ENCODE results near the gene SRSF12. TPM values are rescaled to one million over a fixed set of nuclear protein-coding genes. Genes with fewer than 3 reads are reported as not detected.

Gene SRSF12
- total and polyA plus RNA-seq, 2 donors (not counting 3 experiments of a cell fraction or from before 2014, with no cell fraction given): 0.07 to 0.18 TPM

- H4K20me1 ChIP-seq (replicated peaks; ENCODE audit: control insufficient read depth, extremely low read depth, insufficient read depth, low read length): no peaks in the 10 kb centered on the region
- dilution Hi-C loops (cut with MboI; ENCODE audit: extremely low pct_ligation_motif_present, low sequenced_read_pairs): no loop called here
- H3K36me3 ChIP-seq (ENCODE audit: control insufficient read depth in 2 of 2, extremely low read depth in 1 of 2, insufficient read depth in 2 of 2, low read length in 2 of 2): no peaks in the 10 kb centered on the region
- FAIRE-seq (no peak), DNase-seq (ENCODE audit: low read depth, low spot score) (no peak)
- POLR2A ChIA-PET: interaction anchor here (1.3 kb wide), 1 partner anchor 54 kb away, joined by 3 read pairs; the partner anchor contains the start of gene PNRC1
- BruUV-seq (replicated peaks): no TSS peak
- H3K9ac ChIP-seq (replicated peaks; ENCODE audit: extremely low read depth, insufficient read depth, low read length): no peak overlapping the region
- H3K4me1 ChIP-seq (ENCODE audit: control insufficient read depth, extremely low read depth, insufficient read depth, low read length): no peaks in the 10 kb centered on the region
- CTCF ChIA-PET: interaction anchor here (0.8 kb wide), 1 partner anchor 11 kb away, joined by 3 read pairs; no protein-coding TSS in a partner anchor
- no peak overlapping the region for H3K4me2 ChIP-seq (ENCODE audit: insufficient read depth, low read length)
- H3K4me3 ChIP-seq (replicated peaks in 1 of 3; ENCODE audit: insufficient read depth in 1 of 3, low read depth in 1 of 3, low read length in 3 of 3): no peak overlapping the region
- TF ChIP-seq POLR2A (IDR thresholded peaks at IDR 0.05; ENCODE audit: low read depth, low read length) (no peak), MAX (IDR thresholded peaks at IDR 0.05; ENCODE audit: insufficient read depth, insufficient read length) (no peak), GATA2 (IDR thresholded peaks at IDR 0.05; ENCODE audit: insufficient read depth, insufficient read length, low read depth, low read length) (no peak), CTCF (IDR thresholded peaks at IDR 0.05; ENCODE audit: extremely low read depth in 1 of 2, insufficient read depth in 1 of 2, low read depth in 1 of 2, low read length in 2 of 2) (no peak), MYC (IDR thresholded peaks at IDR 0.05; ENCODE audit: low read depth, low read length) (no peak), EZH2 (IDR thresholded peaks at IDR 0.05; ENCODE audit: borderline replicate concordance, low read depth, low read length, severe bottlenecking) (no peak), POLR2AphosphoS5 (IDR thresholded peaks at IDR 0.05; ENCODE audit: insufficient read depth, low read depth, low read length) (no peak), FOS (IDR thresholded peaks at IDR 0.05; ENCODE audit: borderline replicate concordance, insufficient read depth, low read length) (no peak), JUN (IDR thresholded peaks at IDR 0.05; ENCODE audit: borderline replicate concordance, insufficient read depth, insufficient read length, low read depth) (no peak)
- H3K9me1 ChIP-seq (replicated peaks; ENCODE audit: control insufficient read depth, extremely low read depth, insufficient read depth, low read length): no peaks in the 10 kb centered on the region
- H3K27ac ChIP-seq (ENCODE audit: insufficient read depth, low read depth, low read length): no peak overlapping the region
- H2AFZ ChIP-seq (ENCODE audit: low read depth, low read length): no peak overlapping the region
- peaks cover 0 to 4% of the 10 kb centered on the region in 2 experiments for H3K27me3 ChIP-seq (ENCODE audit: control insufficient read depth in 2 of 2, insufficient read depth in 2 of 2, low read length in 2 of 2)
- no peaks in the 10 kb centered on the region for H3K79me2 ChIP-seq (ENCODE audit: control insufficient read depth, insufficient read depth, low read length)
- intact Hi-C loops (cut with micrococcal nuclease): no loop called here
- H3K9me3 ChIP-seq (replicated peaks; ENCODE audit: control insufficient read depth, insufficient read depth, low read length): no peaks in the 10 kb centered on the region
Observed at GRCh38 chr6:89133981-89134380, 16.1 kb upstream of the SRSF12 start.

Measured in endothelial cell of umbilical vein (primary cell).